HG03571 (cell line): ENCODE measurements around the gene TAS2R14.

Experiments
- ATAC-seq: cut with Tn5 transposase; IDR thresholded peaks from one replicate; pipeline ENCODE4 v1.9.1; 2021; ENCODE audit not compliant: unreplicated experiment

TAS2R14 gene

GRCh38 chr12:10909462-10909861 lies 29.6 kb downstream of the TAS2R14 start, which contains the start of gene TAS2R13:
Gene TAS2R13 (minus strand): TSS chr12:10909562. CDS start chr12:10909298, 264 bp downstream.
- no peak for ATAC-seq

GRCh38 chr12:10904686-10905085 lies 34.4 kb downstream of the TAS2R14 start:
- ATAC-seq: no peak

- no peak for ATAC-seq
Measured at GRCh38 chr12:10901427-10901826, 37.6 kb downstream of the TAS2R14 start.

- ATAC-seq: no peak
Measured at GRCh38 chr12:10900972-10901371, 38.1 kb downstream of the TAS2R14 start.

GRCh38 chr12:10900530-10900929 lies 38.5 kb downstream of the TAS2R14 start:
- no peak for ATAC-seq

- ATAC-seq: no peak
Measured at GRCh38 chr12:10896854-10897253, 42.2 kb downstream of the TAS2R14 start.

- no peak for ATAC-seq
Measured at GRCh38 chr12:10891937-10892336, 47.1 kb downstream of the TAS2R14 start.

- no peak for ATAC-seq
Measured at GRCh38 chr12:10889226-10889625, 49.8 kb downstream of the TAS2R14 start.
